Gastrocnemius medialis (tissue), 4 donors: Measurements from ENCODE around the gene CA12. TPM values are rescaled to one million over a fixed set of nuclear protein-coding genes. Genes with fewer than 3 reads are reported as not detected.

ENCODE experiments used
- ATAC-seq, 2 donors: fragments of 150-250 bp; one replicate each; pipeline ENCODE4 v1.9.1; 2016
- DNase-seq, 2 donors: peaks; one replicate each; pipeline ENCODE4 v3.0.0-alpha.2; 2019
- H3K27ac ChIP-seq, 4 donors: fragments of 200-600 bp; sonication (generic); 1 replicate in 1 of 4; 2 replicates in 3 of 4; pipeline ENCODE4 v1.5.1; 2016 to 2018; ENCODE audit warnings: mild to moderate bottlenecking in 2 of 4, moderate library complexity in 1 of 4
- H3K27me3 ChIP-seq, 3 donors: fragments of 200-600 bp; sonication (generic) in 2 of 3; 1 replicate in 1 of 3; 2 replicates in 2 of 3; pipeline versions ENCODE4 v1.5.1 to v1.6.0; 2016 to 2019; ENCODE audit warnings: mild to moderate bottlenecking in 1 of 3, moderate library complexity in 1 of 3
- H3K36me3 ChIP-seq, 2 donors: fragments of 200-600 bp; sonication (generic) in 1 of 2; one replicate each; pipeline ENCODE4 v1.5.1; 2017 to 2018
- H3K4me1 ChIP-seq, 2 donors: fragments of 200-600 bp; sonication (generic) in 1 of 2; one replicate each; pipeline ENCODE4 v1.5.1; 2016 to 2017; ENCODE audit warnings: mild to moderate bottlenecking in 2 of 2
- H3K4me3 ChIP-seq, 4 donors: fragments of 200-600 bp; sonication (generic) in 3 of 4; 1 replicate in 1 of 4; 2 replicates in 3 of 4; pipeline ENCODE4 v1.5.1; 2016 to 2019; ENCODE audit warnings: mild to moderate bottlenecking in 2 of 4
- H3K9me3 ChIP-seq, 3 donors: fragments of 200-600 bp; sonication (generic) in 2 of 3; 1 replicate in 1 of 3; 2 replicates in 2 of 3; pipeline ENCODE4 v1.5.1; 2016 to 2019
- CTCF ChIP-seq, 5 experiments: fragments of 450-650 bp in 3 of 5; fragments of 200-600 bp in 2 of 5; sonication (generic) in 2 of 5; IDR thresholded peaks in 4 of 5; conservative IDR thresholded peaks in 1 of 5; 1 replicate in 4 of 5; 2 replicates in 1 of 5; pipeline ENCODE4 v1.5.1; 2016 to 2019; ENCODE audit warnings: antibody characterized with exemption in 5 of 5, mild to moderate bottlenecking in 3 of 5, moderate library complexity in 3 of 5
- POLR2A ChIP-seq, 2 donors: fragments of 450-650 bp; IDR thresholded peaks; one replicate each; pipeline ENCODE4 v1.6.1; 2017; ENCODE audit warnings: antibody characterized with exemption in 2 of 2, mild to moderate bottlenecking in 2 of 2, moderate library complexity in 2 of 2
- in situ Hi-C, 4 donors: fragments of 200-750 bp; cut with MboI; loops; one replicate each; pipeline versions ENCODE4 v1.15.0 to v1.8.0; 2017; ENCODE audit warnings: low sequenced_read_pairs in 4 of 4
- intact Hi-C: fragments of 100-400 bp; cut with DNase I; formaldehyde crosslinking; loops from one replicate; pipeline ENCODE4 v1.15.1; 2023; ENCODE audit warnings: low total_unique reads
- total RNA-seq, 4 donors: library from RNA; depleted of rRNA; stranded (reverse); fragments of >200 nt; gene quantifications; one replicate each; pipeline versions ENCODE4 v1.1.0 to v1.2.3, GENCODE V29; 2016

CA12 gene
- total RNA-seq, 4 donors from 2014 or later: 0.10 to 1.7 TPM; not detected in 2

- Histone ChIP-seq H3K27ac (no peak overlapping the region), H3K36me3 (no peaks in the 10 kb centered on the region), H3K27me3 (peaks cover 8 to 11% (median 11%) of the 10 kb centered on the region in 3 donors), H3K9me3 (no peaks in the 10 kb centered on the region), H3K4me3 (no peak overlapping the region), H3K4me1 (peaks cover 3 to 7% of the 10 kb centered on the region in 2 donors)
- in situ Hi-C loops (no loop called here), intact Hi-C loops (loop anchor here (5.0 kb wide), 1 partner anchor 63 kb away; no protein-coding TSS in a partner anchor)
- no peak for DNase-seq
- no peak for ATAC-seq
- TF ChIP-seq CTCF (IDR thresholded peaks at IDR 0.05 in 4 of 5, conservative IDR thresholded peaks at IDR 0.05 in 1 of 5) (no peak), POLR2A (IDR thresholded peaks at IDR 0.05) (no peak)
Observed at GRCh38 chr15:63374686-63375520, 6.7 kb downstream of the CA12 start.

GRCh38 chr15:63373866-63374548, 7.6 kb downstream of the CA12 start:
- Histone ChIP-seq H3K27ac (no peak overlapping the region), H3K4me3 (no peak overlapping the region), H3K9me3 (no peaks in the 10 kb centered on the region), H3K27me3 (peaks cover 2 to 6% (median 4%) of the 10 kb centered on the region in 3 donors), H3K4me1 (peaks cover 3 to 7% of the 10 kb centered on the region in 2 donors), H3K36me3 (no peaks in the 10 kb centered on the region)
- no peak for TF ChIP-seq POLR2A (IDR thresholded peaks at IDR 0.05)
- TF ChIP-seq CTCF (IDR thresholded peaks at IDR 0.05 in 4 of 5, conservative IDR thresholded peaks at IDR 0.05 in 1 of 5): no peak
- DNase-seq: no peak
- in situ Hi-C loops (no loop called here), intact Hi-C loops (no loop called here)
- no peak for ATAC-seq

- Histone ChIP-seq H3K27me3 (no peaks in the 10 kb centered on the region), H3K4me1 (peaks cover 3 to 7% of the 10 kb centered on the region in 2 donors), H3K36me3 (no peaks in the 10 kb centered on the region), H3K27ac (no peak overlapping the region), H3K9me3 (no peaks in the 10 kb centered on the region), H3K4me3 (no peak overlapping the region)
- DNase-seq (no peak), ATAC-seq (no peak)
- in situ Hi-C loops (no loop called here), intact Hi-C loops (no loop called here)
- no peak for TF ChIP-seq CTCF (IDR thresholded peaks at IDR 0.05 in 4 of 5, conservative IDR thresholded peaks at IDR 0.05 in 1 of 5)
- TF ChIP-seq POLR2A (IDR thresholded peaks at IDR 0.05): no peak
Observed at GRCh38 chr15:63373330-63373729, 8.3 kb downstream of the CA12 start.

GRCh38 chr15:63372753-63373152, 8.9 kb downstream of the CA12 start:
- TF ChIP-seq POLR2A (IDR thresholded peaks at IDR 0.05) (no peak), CTCF (IDR thresholded peaks at IDR 0.05 in 4 of 5, conservative IDR thresholded peaks at IDR 0.05 in 1 of 5) (no peak)
- no peak for DNase-seq
- Histone ChIP-seq H3K36me3 (no peaks in the 10 kb centered on the region), H3K27ac (no peak overlapping the region), H3K4me3 (no peak overlapping the region), H3K9me3 (no peaks in the 10 kb centered on the region), H3K4me1 (peaks cover 3 to 7% of the 10 kb centered on the region in 2 donors), H3K27me3 (no peaks in the 10 kb centered on the region)
- ATAC-seq: no peak
- in situ Hi-C loops (no loop called here), intact Hi-C loops (no loop called here)
